GM12878 (cell line): ENCODE measurements around the gene CLEC3A. TPM values are rescaled to one million over a fixed set of nuclear protein-coding genes. Genes with fewer than 3 reads are reported as not detected.

Experiments
- ATAC-seq: fragments of 200-7000 bp; cut with Tn5 transposase; 3 replicates; pipeline ENCODE4 v1.9.1; 2020; ENCODE audit warnings: mild to moderate bottlenecking, moderate library complexity
- BruUV-seq: library from RNA; stranded (reverse); fragments of 400-500 nt; replicated peaks from 2 replicates; lab custom pipeline; 2021; lab: Mats Ljungman, UMichigan
- CTCF ChIA-PET: fragments of 300-600 bp; sonication (Branson Sonifier 250); formaldehyde crosslinking; extraction: SDS; loops from one replicate; lab custom pipeline; 2021; ENCODE audit warnings: inconsistent platforms; lab: Yijun Ruan, JAX
- POLR2A ChIA-PET: fragments of 350-600 bp; formaldehyde crosslinking; extraction: SDS; loops from one replicate; lab custom pipeline; 2021; ENCODE audit warnings: inconsistent platforms; lab: Charles Lee
- RAD21 ChIA-PET: fragments of 300-600 bp; sonication (Branson Sonifier 250); formaldehyde crosslinking; loops from one replicate; lab custom pipeline; 2023; ENCODE audit warnings: antibody characterized with exemption; ENCODE audit not compliant: unreplicated experiment; lab: Charles Lee
- SMC1A ChIA-PET: fragments of 300-600 bp; sonication (Branson Sonifier 250); formaldehyde crosslinking; loops from one replicate; lab custom pipeline; 2023; ENCODE audit not compliant: unreplicated experiment, uncharacterized antibody; lab: Charles Lee
- DNase-seq: peaks from one replicate; pipeline ENCODE4 v3.0.0-alpha.2; 2011; ENCODE audit warnings: low read depth, low spot score
- FAIRE-seq: peaks from 3 replicates; lab custom pipeline; 2011; peaks lifted over from hg19 to GRCh38; lab: Jason Lieb, UNC
- H2AFZ ChIP-seq: 2 replicates; pipeline ENCODE4 v1.6.0; 2011; ENCODE audit warnings: low read depth, low read length, control low read depth; ENCODE audit not compliant: control insufficient read depth
- H3K27ac ChIP-seq: 2 replicates; pipeline ENCODE4 v1.5.1; 2011; ENCODE audit warnings: control low read depth; ENCODE audit not compliant: control insufficient read depth, insufficient read depth
- H3K27me3 ChIP-seq, 2 experiments: replicated peaks in 1 of 2; 2 replicates each; pipeline versions ENCODE4 v1.6.0 to v1.6.1; 2011; ENCODE audit warnings: low read length in 1 of 2; ENCODE audit not compliant: control insufficient read depth in 2 of 2, insufficient read depth in 2 of 2
- H3K36me3 ChIP-seq, 2 experiments: 2 replicates each; pipeline ENCODE4 v1.5.1; 2011; ENCODE audit warnings: low read length in 1 of 2; ENCODE audit not compliant: control insufficient read depth in 2 of 2, insufficient read depth in 2 of 2
- H3K4me1 ChIP-seq: 2 replicates; pipeline ENCODE4 v1.6.1; 2011; ENCODE audit warnings: mild to moderate bottlenecking, low read length, moderate library complexity, mixed read lengths; ENCODE audit not compliant: control insufficient read depth, insufficient read depth
- H3K4me2 ChIP-seq: 2 replicates; pipeline ENCODE4 v1.6.0; 2011; ENCODE audit warnings: control low read depth; ENCODE audit not compliant: control insufficient read depth, insufficient read depth
- H3K4me3 ChIP-seq: fragments of 200-600 bp; sonication (generic); 2 replicates; pipeline ENCODE4 v1.5.1; 2016
- H3K79me2 ChIP-seq: 2 replicates; pipeline ENCODE4 v1.6.0; 2011; ENCODE audit warnings: low read length; ENCODE audit not compliant: control insufficient read depth, insufficient read depth
- H3K9ac ChIP-seq: 2 replicates; pipeline ENCODE4 v1.8.0; 2011; ENCODE audit warnings: low read length, control low read depth, mixed read lengths; ENCODE audit not compliant: control insufficient read depth, insufficient read depth
- H3K9me3 ChIP-seq: replicated peaks from 3 replicates; pipeline ENCODE4 v1.5.1; 2011; ENCODE audit warnings: mild to moderate bottlenecking, low read length; ENCODE audit not compliant: control insufficient read depth, insufficient read depth
- H4K20me1 ChIP-seq: 2 replicates; pipeline ENCODE4 v1.6.0; 2011; ENCODE audit not compliant: control insufficient read depth, insufficient read depth
- ATF7 ChIP-seq: fragments of 450-650 bp; IDR thresholded peaks from 2 replicates; pipeline ENCODE4 v1.6.1; 2016; ENCODE audit warnings: low read depth, mild to moderate bottlenecking
- CBX5 ChIP-seq: sonication (generic); IDR thresholded peaks from 2 replicates; pipeline ENCODE4 v1.6.1; 2016; ENCODE audit warnings: low read depth, moderate library complexity, mild to moderate bottlenecking, inconsistent platforms
- CHD1 ChIP-seq: IDR thresholded peaks from 2 replicates; pipeline ENCODE4 v1.6.1; 2012; ENCODE audit warnings: low read depth, low read length, improper control_type of control experiment
- HDAC2 ChIP-seq: fragments of 200-600 bp; sonication (generic); IDR thresholded peaks from 2 replicates; pipeline ENCODE4 v1.6.1; 2017
- JUND ChIP-seq: IDR thresholded peaks from 2 replicates; pipeline ENCODE4 v1.6.1; 2012; ENCODE audit warnings: low read depth, mild to moderate bottlenecking, low read length, improper control_type of control experiment, moderate library complexity
- NKRF ChIP-seq: fragments of 450-650 bp; conservative IDR thresholded peaks from 2 replicates; pipeline ENCODE4 v1.6.1; 2017; ENCODE audit warnings: mild to moderate bottlenecking, moderate library complexity
- PAX8 ChIP-seq: fragments of 450-650 bp; IDR thresholded peaks from 2 replicates; pipeline ENCODE4 v1.6.1; 2017; ENCODE audit warnings: mild to moderate bottlenecking, moderate library complexity
- RAD21 ChIP-seq: IDR thresholded peaks from 2 replicates; pipeline ENCODE4 v1.6.1; 2011; ENCODE audit warnings: mild to moderate bottlenecking, low read depth, low read length, moderate library complexity; ENCODE audit not compliant: insufficient read depth
- RAD51 ChIP-seq: fragments of 450-650 bp; IDR thresholded peaks from 2 replicates; pipeline ENCODE4 v1.6.1; 2016; ENCODE audit warnings: moderate library complexity, mild to moderate bottlenecking, inconsistent platforms
- RCOR1 ChIP-seq: conservative IDR thresholded peaks from 2 replicates; pipeline ENCODE4 v1.6.1; 2012; ENCODE audit warnings: low read depth, low read length, improper control_type of control experiment
- RELA ChIP-seq: fragments of 450-650 bp; IDR thresholded peaks from 2 replicates; pipeline ENCODE4 v1.8.0; 2014; ENCODE audit warnings: borderline replicate concordance; ENCODE audit not compliant: partially characterized antibody
- SMAD1 ChIP-seq: fragments of 450-650 bp; IDR thresholded peaks from 2 replicates; pipeline ENCODE4 v1.6.1; 2018; ENCODE audit warnings: mild to moderate bottlenecking, low read depth; ENCODE audit not compliant: partially characterized antibody
- WGBS: methylation state at CpG from one replicate; pipeline ENCODE4 v1.1.6; 2016; ENCODE audit warnings: low lambda C conversion rate; ENCODE audit not compliant: insufficient replicate concordance, insufficient coverage; ENCODE audit errors: missing lambda C conversion rate; 5-methylcytosine and 5-hydroxymethylcytosine counted together
- in situ Hi-C: fragments of 300-500 bp; cut with MboI; formaldehyde crosslinking; loops from 9 replicates; pipeline ENCODE4 v1.14.3; 2018; ENCODE audit warnings: mixed read lengths
- intact Hi-C: fragments of 100-400 bp; cut with micrococcal nuclease; formaldehyde crosslinking; loops from one replicate; pipeline ENCODE4 v1.14.2; 2022; ENCODE audit not compliant: unreplicated experiment
- polyA plus RNA-seq, 11 experiments: library from polyadenylated mRNA; depleted of rRNA in 4 of 11; unstranded in 6 of 11; stranded (reverse) in 5 of 11; fragments of >200 nt; fragmentation: Nextera tagmentation in 4 of 11; fragmentation: Illumina TruSeq in 1 of 11; extraction: Ambion mirVana in 4 of 11; extraction: Trizol in 1 of 11; gene quantifications; 1 replicate in 1 of 11; 2 replicates in 10 of 11; pipeline versions ENCODE4 v1.2.1 to v1.2.3, GENCODE V29; 2011 to 2016; ENCODE audit warnings: inconsistent platforms in 2 of 11, missing spikeins in 2 of 11, low read depth in 1 of 11
- total RNA-seq, 4 experiments: library from RNA; depleted of rRNA in 3 of 4; stranded (reverse); fragments of >200 nt in 3 of 4; fragmentation: Illumina TruSeq in 1 of 4; extraction: Trizol in 1 of 4; gene quantifications; 2 replicates each; pipeline versions ENCODE4 v1.2.1 to v1.2.3, GENCODE V29; 2013 to 2021

CLEC3A gene
- total and polyA plus RNA-seq, 10 of the 15 experiments (the other 5 are each of a cell fraction or from before 2014, with no cell fraction given) = not detected

- SMC1A ChIA-PET = no interaction called here
- 21% methylated on average over 15 of the region's 15 CpGs for WGBS
- TF ChIP-seq CHD1 (no peak), ATF7 (no peak), NKRF (no peak), CBX5 (no peak), PAX8 (no peak), RCOR1 (no peak), RAD51 (no peak), HDAC2 (no peak), SMAD1 (no peak), JUND (no peak), RAD21 (no peak), RELA (no peak)
Measured at GRCh38 chr16:78048319-78048718, 26.0 kb downstream of the CLEC3A start.

More at GRCh38 chr16:78048319-78048718, 26.0 kb downstream of the CLEC3A start:
- H3K36me3 ChIP-seq = no peaks in the 10 kb centered on the region
- CTCF ChIA-PET = no interaction called here
- H3K9ac ChIP-seq = no peak overlapping the region
- intact Hi-C loops (no loop called here), in situ Hi-C loops (no loop called here)
- H3K4me3 ChIP-seq = no peak overlapping the region
- DNase-seq (no peak), ATAC-seq (no peak), FAIRE-seq (no peak)
- no peak overlapping the region for H2AFZ ChIP-seq
- H3K27ac ChIP-seq = no peak overlapping the region
- H3K4me2 ChIP-seq = no peak overlapping the region
- no peaks in the 10 kb centered on the region for H4K20me1 ChIP-seq
- peaks cover 0 to 4% of the 10 kb centered on the region in 2 experiments; a peak in 1 of 4 replicates for H3K27me3 ChIP-seq
- no peaks in the 10 kb centered on the region for H3K4me1 ChIP-seq
- no TSS peak for BruUV-seq
- H3K79me2 ChIP-seq = no peaks in the 10 kb centered on the region
- POLR2A ChIA-PET = interaction anchor here (0.7 kb wide), 1 partner anchor 374 kb away, joined by 4 read pairs; no protein-coding TSS in a partner anchor
- H3K9me3 ChIP-seq = no peaks in the 10 kb centered on the region
- RAD21 ChIA-PET = no interaction called here
